ENCODE measurements around the gene ZNF653. TPM values are rescaled to one million over a fixed set of nuclear protein-coding genes. Genes with fewer than 3 reads are reported as not detected.
"Not testable (repeated sequence)": the region's sequence is repeated elsewhere in the genome, so short reads cannot be mapped to it uniquely, and the experiment has no call there.

Gene ZNF653
- total and polyA plus RNA-seq, 7 donors: 4.0 to 11.5 (median 6.2) TPM

GRCh38 chr19:11435057-11435832, 70.4 kb downstream of the ZNF653 start, which contains the start of the genes ODAD3 and PRKCSH:
Gene ODAD3, minus strand, starts transcription at chr19:11435121. Its CDS starts 105 bp downstream, at chr19:11435016.
Gene PRKCSH, plus strand, starts transcription at chr19:11435635. Its CDS starts 483 bp downstream, at chr19:11436118.
- peak within 1 kb of the TSS; percentile 94 for H3K4me3 ChIP-seq
- H3K4me1 ChIP-seq: peaks cover 9% of the 10 kb centered on the region
- H3K27ac ChIP-seq: peak within 1 kb of the TSS; percentile 79
- H3K27me3 ChIP-seq (ENCODE audit: insufficient read depth in 3 of 3, low read length in 2 of 3): no peaks in the 10 kb centered on the region
- intact Hi-C loops (cut with DNase I): no loop called here
- 0 to 1% (median 1%) methylated on average over 53 of the region's 53 CpGs for WGBS, 3 donors
- H3K9me3 ChIP-seq: no peaks in the 10 kb centered on the region
- TF ChIP-seq, protein P1, sequence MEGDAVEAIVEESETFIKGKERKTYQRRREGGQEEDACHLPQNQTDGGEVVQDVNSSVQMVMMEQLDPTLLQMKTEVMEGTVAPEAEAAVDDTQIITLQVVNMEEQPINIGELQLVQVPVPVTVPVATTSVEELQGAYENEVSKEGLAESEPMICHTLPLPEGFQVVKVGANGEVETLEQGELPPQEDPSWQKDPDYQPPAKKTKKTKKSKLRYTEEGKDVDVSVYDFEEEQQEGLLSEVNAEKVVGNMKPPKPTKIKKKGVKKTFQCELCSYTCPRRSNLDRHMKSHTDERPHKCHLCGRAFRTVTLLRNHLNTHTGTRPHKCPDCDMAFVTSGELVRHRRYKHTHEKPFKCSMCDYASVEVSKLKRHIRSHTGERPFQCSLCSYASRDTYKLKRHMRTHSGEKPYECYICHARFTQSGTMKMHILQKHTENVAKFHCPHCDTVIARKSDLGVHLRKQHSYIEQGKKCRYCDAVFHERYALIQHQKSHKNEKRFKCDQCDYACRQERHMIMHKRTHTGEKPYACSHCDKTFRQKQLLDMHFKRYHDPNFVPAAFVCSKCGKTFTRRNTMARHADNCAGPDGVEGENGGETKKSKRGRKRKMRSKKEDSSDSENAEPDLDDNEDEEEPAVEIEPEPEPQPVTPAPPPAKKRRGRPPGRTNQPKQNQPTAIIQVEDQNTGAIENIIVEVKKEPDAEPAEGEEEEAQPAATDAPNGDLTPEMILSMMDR (IDR thresholded peaks at IDR 0.05): peak; percentile 77
- peaks cover 0 to 39% of the 10 kb centered on the region in 2 donors for H3K36me3 ChIP-seq (ENCODE audit: insufficient read depth in 1 of 2, low read depth in 1 of 2)
- peak; percentile 98 to 99 for DNase-seq
- ATAC-seq: peak; percentile 97 to 99 (median 98)

DNA sequence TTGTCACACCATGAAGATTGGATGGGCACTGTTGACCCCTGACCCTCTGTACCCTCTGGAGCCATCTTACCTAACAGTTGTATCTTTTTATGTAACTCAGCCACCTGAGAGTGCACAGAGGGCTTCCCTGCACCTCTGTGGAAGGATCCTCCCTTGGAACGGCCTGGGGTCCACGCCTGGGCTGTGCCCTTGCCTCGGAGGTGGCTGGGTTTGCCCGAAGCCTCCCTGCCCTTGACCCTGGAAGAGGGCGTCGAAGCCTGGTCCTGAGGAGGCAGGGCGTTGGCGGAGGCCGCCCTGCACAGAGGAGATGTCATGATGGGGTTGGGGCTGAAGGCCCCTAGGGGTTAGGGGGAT, 71.0 kb downstream of the ZNF653 start:
- ATAC-seq: no peak
- TF ChIP-seq, protein P1 (IDR thresholded peaks at IDR 0.05): no peak
- Histone ChIP-seq H3K4me1 (peaks cover 9% of the 10 kb centered on the region), H3K36me3 (ENCODE audit: insufficient read depth in 1 of 2, low read depth in 1 of 2) (peaks cover 0 to 33% of the 10 kb centered on the region in 2 donors), H3K4me3 (peak overlapping the region; percentile 94), H3K9me3 (no peaks in the 10 kb centered on the region), H3K27me3 (ENCODE audit: insufficient read depth in 3 of 3, low read length in 2 of 3) (no peaks in the 10 kb centered on the region), H3K27ac (peak overlapping the region; percentile 79)
- intact Hi-C loops (cut with DNase I): loop anchor here in 1 of 2 donors (5.0 kb wide), 1 partner anchor 57 kb away; no protein-coding TSS in a partner anchor
- no peak for DNase-seq
- WGBS, 3 donors: 4 to 5% (median 4%) methylated on average over 6 to 9 of the region's 9 CpGs

DNA sequence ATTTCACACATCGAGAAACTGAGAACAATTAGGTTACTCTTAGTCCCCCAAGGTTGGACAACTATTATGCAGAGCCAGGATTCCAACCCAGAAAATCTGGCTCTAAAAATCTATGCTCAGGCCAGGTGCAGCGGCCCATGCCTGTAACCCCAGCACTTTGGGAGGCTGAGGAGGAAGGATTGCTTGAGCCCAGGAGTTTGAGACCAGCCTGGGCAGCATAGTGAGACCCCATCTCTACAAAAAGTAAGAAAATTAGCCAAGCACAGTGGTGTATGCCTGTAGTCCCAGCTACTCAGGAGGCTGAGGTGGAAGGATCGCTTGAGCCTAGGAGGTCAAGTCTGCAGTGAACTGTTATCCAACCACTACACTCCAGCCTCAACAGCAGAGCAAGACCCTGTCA, 72.1 kb downstream of the ZNF653 start:
- peaks cover 0 to 22% of the 10 kb centered on the region in 2 donors for H3K36me3 ChIP-seq (ENCODE audit: insufficient read depth in 1 of 2, low read depth in 1 of 2)
- H3K27me3 ChIP-seq (ENCODE audit: insufficient read depth in 3 of 3, low read length in 2 of 3); DNase-seq; ATAC-seq; H3K4me1 ChIP-seq; H3K9me3 ChIP-seq; H3K27ac ChIP-seq; H3K4me3 ChIP-seq: not testable (repeated sequence)
- intact Hi-C loops (cut with DNase I): loop anchor here in 1 of 2 donors (5.0 kb wide), 1 partner anchor 56 kb away; no protein-coding TSS in a partner anchor
- WGBS, 3 donors: 94 to 97% (median 95%) methylated on average over 3 of the region's 3 CpGs

Other genes with a start within 250 kb of the ZNF653 start
- 10 to 100 TPM; 14.5 to 27.1 (median 17.8) TPM for gene DOCK6, start 243.3 kb downstream of the ZNF653 start, total RNA-seq
- 10 to 100 TPM in 2 of 3 donors, 1 to 10 TPM in 1; 8.7 to 16.0 (median 11.4) TPM for gene DOCK6, start 243.3 kb downstream of the ZNF653 start, polyA plus RNA-seq
- gene TSPAN16, start 209.7 kb downstream of the ZNF653 start, total RNA-seq: not detected
- not detected for gene TSPAN16, start 209.7 kb downstream of the ZNF653 start, polyA plus RNA-seq
- 1 to 10 TPM; 4.0 to 5.6 (median 4.3) TPM for gene RAB3D, start 166.2 kb downstream of the ZNF653 start, total RNA-seq
- gene RAB3D, start 166.2 kb downstream of the ZNF653 start, polyA plus RNA-seq: 1 to 10 TPM; 1.1 to 1.6 (median 1.4) TPM
- gene TMEM205, start 159.6 kb downstream of the ZNF653 start, total RNA-seq: 10 to 100 TPM; 65.9 to 81.6 (median 70.5) TPM
- gene TMEM205, start 159.6 kb downstream of the ZNF653 start, polyA plus RNA-seq: 10 to 100 TPM; 63.0 to 95.1 (median 90.4) TPM
- 1 to 10 TPM; 2.4 to 9.2 (median 4.9) TPM for gene CCDC159, start 159.3 kb downstream of the ZNF653 start, total RNA-seq
- gene CCDC159, start 159.3 kb downstream of the ZNF653 start, polyA plus RNA-seq: 1 to 10 TPM; 2.7 to 5.9 (median 5.3) TPM
- 10 to 100 TPM; 14.1 to 33.6 (median 21.5) TPM for gene PLPPR2, start 150.4 kb downstream of the ZNF653 start, total RNA-seq
- 10 to 100 TPM in 2 of 3 donors, 1 to 10 TPM in 1; 4.3 to 30.9 (median 20.8) TPM for gene PLPPR2, start 150.4 kb downstream of the ZNF653 start, polyA plus RNA-seq
- 1 to 10 TPM; 1.1 to 1.7 (median 1.4) TPM for gene SWSAP1, start 131.2 kb downstream of the ZNF653 start, total RNA-seq
- 1 to 10 TPM; 2.1 to 3.9 (median 2.3) TPM for gene SWSAP1, start 131.2 kb downstream of the ZNF653 start, polyA plus RNA-seq
- gene EPOR, start 121.5 kb downstream of the ZNF653 start, total RNA-seq: 1 to 10 TPM; 1.0 to 2.1 (median 1.7) TPM
- gene EPOR, start 121.5 kb downstream of the ZNF653 start, polyA plus RNA-seq: 1 to 10 TPM; 1.7 to 2.1 (median 2.1) TPM
- 1 to 10 TPM; 1.6 to 6.4 (median 3.0) TPM for gene RGL3, start 86.5 kb downstream of the ZNF653 start, total RNA-seq
- 1 to 10 TPM; 1.2 to 2.4 (median 2.2) TPM for gene RGL3, start 86.5 kb downstream of the ZNF653 start, polyA plus RNA-seq
- under 1 TPM in 2 of 4 donors, not detected in 2; 0.13 to 0.17 TPM for gene ODAD3, start 70.7 kb downstream of the ZNF653 start, total RNA-seq
- under 1 TPM; 0.09 to 0.87 (median 0.20) TPM for gene ODAD3, start 70.7 kb downstream of the ZNF653 start, polyA plus RNA-seq
- 10 to 100 TPM; 60.9 to 98.4 (median 74.6) TPM for gene PRKCSH, start 70.2 kb downstream of the ZNF653 start, total RNA-seq
- 10 to 100 TPM; 48.5 to 59.7 (median 59.7) TPM for gene PRKCSH, start 70.2 kb downstream of the ZNF653 start, polyA plus RNA-seq
- not detected for gene ELAVL3, start 24.8 kb downstream of the ZNF653 start, total RNA-seq
- under 1 TPM in 1 of 3 donors, not detected in 2; 0.03 TPM for gene ELAVL3, start 24.8 kb downstream of the ZNF653 start, polyA plus RNA-seq
- 100 to 1,000 TPM in 2 of 4 donors, 10 to 100 TPM in 2; 84.3 to 113 (median 101) TPM for gene ECSIT, start 23.3 kb upstream of the ZNF653 start, total RNA-seq
- 100 to 1,000 TPM; 136 to 196 (median 162) TPM for gene ECSIT, start 23.3 kb upstream of the ZNF653 start, polyA plus RNA-seq
- gene CNN1, start 33.0 kb upstream of the ZNF653 start, total RNA-seq: 10 to 100 TPM in 1 of 4 donors, 1 to 10 TPM in 3; 1.9 to 11.9 (median 5.6) TPM
- gene CNN1, start 33.0 kb upstream of the ZNF653 start, polyA plus RNA-seq: 10 to 100 TPM in 1 of 3 donors, 1 to 10 TPM in 2; 4.4 to 11.0 (median 5.7) TPM
- gene ELOF1, start 53.4 kb upstream of the ZNF653 start, total RNA-seq: 10 to 100 TPM; 24.3 to 47.3 (median 33.2) TPM
- 10 to 100 TPM; 64.6 to 82.5 (median 72.2) TPM for gene ELOF1, start 53.4 kb upstream of the ZNF653 start, polyA plus RNA-seq
- gene ACP5, start 71.8 kb upstream of the ZNF653 start, total RNA-seq: 1 to 10 TPM; 1.3 to 2.7 (median 1.9) TPM
- under 1 TPM; 0.44 to 0.78 (median 0.62) TPM for gene ACP5, start 71.8 kb upstream of the ZNF653 start, polyA plus RNA-seq
- 1 to 10 TPM; 2.9 to 5.6 (median 4.5) TPM for gene ZNF627, start 91.6 kb upstream of the ZNF653 start, total RNA-seq
- 1 to 10 TPM; 2.6 to 4.3 (median 2.9) TPM for gene ZNF627, start 91.6 kb upstream of the ZNF653 start, polyA plus RNA-seq
- gene ZNF823, start 233.1 kb upstream of the ZNF653 start, total RNA-seq: 1 to 10 TPM; 1.5 to 4.3 (median 2.2) TPM
- gene ZNF823, start 233.1 kb upstream of the ZNF653 start, polyA plus RNA-seq: 1 to 10 TPM; 1.6 to 3.9 (median 2.5) TPM